Upper lobe of left lung (tissue), 4 donors: Measurements from ENCODE around the gene ARID3B.

Experiments
- CTCF ChIP-seq, 6 experiments: fragments of 450-650 bp in 4 of 6; fragments of 200-600 bp in 2 of 6; sonication (generic) in 2 of 6; IDR thresholded peaks; one replicate each; pipeline ENCODE4 v1.5.1; 2016 to 2019; ENCODE audit warnings: antibody characterized with exemption in 6 of 6
- EP300 ChIP-seq, 4 donors: sonication (generic); formaldehyde crosslinking; IDR thresholded peaks; one replicate each; pipeline ENCODE4 v1.5.1; 2017; ENCODE audit warnings: antibody characterized with exemption in 4 of 4, control low read depth in 2 of 4
- POLR2A ChIP-seq, 4 donors: fragments of 450-650 bp; IDR thresholded peaks; one replicate each; pipeline ENCODE4 v1.5.1; 2016 to 2017; ENCODE audit warnings: antibody characterized with exemption in 4 of 4, mild to moderate bottlenecking in 2 of 4

DNA sequence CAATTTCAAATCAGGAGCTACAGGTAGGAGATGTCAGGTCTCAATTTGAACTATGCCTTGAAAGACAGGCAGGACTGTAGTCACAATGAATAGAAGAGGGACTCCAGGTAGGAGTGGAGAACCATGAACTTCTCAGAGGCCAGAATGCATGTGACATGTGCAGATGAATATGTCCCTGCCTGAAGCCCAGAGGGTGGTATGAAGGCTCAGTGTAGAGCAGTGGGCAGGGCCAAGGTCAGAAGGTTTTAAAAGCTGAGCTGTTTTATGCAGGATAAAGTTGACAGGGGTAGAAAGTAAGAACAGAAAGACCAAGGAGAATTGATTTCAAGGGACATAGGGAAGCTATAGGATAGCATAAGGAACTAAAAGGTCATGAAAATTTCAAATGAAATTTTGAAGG is 105.5 kb downstream of the ARID3B start:
- TF ChIP-seq CTCF (IDR thresholded peaks at IDR 0.05) (no peak), EP300 (IDR thresholded peaks at IDR 0.05) (no peak), POLR2A (IDR thresholded peaks at IDR 0.05) (no peak)
